OCI-LY7 (cell line): Measurements from ENCODE around the gene FBN2.

ENCODE experiments used
- EZH2phosphoT487 ChIP-seq: fragments of 200-600 bp; sonication (generic); IDR thresholded peaks from 2 replicates; pipeline ENCODE4 v1.6.1; 2018; ENCODE audit warnings: low read depth, borderline replicate concordance, mild to moderate bottlenecking, mixed run types, antibody characterized with exemption, low read length, moderate library complexity, mixed read lengths
- TF ChIP-seq, protein P1 (sequence below): fragments of 200-600 bp; sonication (generic); conservative IDR thresholded peaks from 2 replicates; pipeline ENCODE4 v1.5.1; 2014; ENCODE audit warnings: mild to moderate bottlenecking, antibody characterized with exemption, low read length, moderate library complexity, mixed read lengths

DNA sequence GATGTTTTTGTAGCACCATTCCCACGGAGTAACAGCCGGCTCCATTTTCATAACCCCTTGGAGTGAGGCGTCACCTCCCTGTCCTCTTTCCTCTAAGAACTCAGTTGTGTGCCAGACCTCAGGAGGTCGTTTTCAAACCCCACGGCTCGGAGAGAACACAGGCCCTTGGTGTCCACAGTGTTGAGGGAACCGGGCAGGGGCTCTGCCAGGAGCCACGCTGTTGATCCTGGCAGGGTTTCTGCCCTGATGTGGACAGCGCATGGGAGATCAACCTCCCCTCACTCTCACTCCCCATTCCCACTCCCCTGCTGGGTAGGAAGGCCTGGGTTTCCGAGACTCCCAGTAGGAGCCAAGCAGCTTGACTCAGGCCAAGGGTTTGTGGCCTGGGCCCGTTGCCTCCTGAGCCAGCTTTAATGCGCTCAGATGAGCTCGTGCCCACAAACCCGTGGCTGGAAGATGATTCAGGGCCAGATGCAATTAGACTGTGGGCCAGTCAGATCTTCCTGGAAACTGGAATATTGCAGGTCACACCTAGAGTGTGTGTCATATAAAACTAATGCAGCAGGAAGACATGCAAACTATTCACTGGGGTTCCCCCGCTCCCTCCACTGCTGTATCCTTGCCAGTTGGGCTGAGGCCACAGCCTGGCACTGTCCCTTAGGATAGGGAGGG lies 321.0 kb downstream of the FBN2 start:
- TF ChIP-seq, protein P1, sequence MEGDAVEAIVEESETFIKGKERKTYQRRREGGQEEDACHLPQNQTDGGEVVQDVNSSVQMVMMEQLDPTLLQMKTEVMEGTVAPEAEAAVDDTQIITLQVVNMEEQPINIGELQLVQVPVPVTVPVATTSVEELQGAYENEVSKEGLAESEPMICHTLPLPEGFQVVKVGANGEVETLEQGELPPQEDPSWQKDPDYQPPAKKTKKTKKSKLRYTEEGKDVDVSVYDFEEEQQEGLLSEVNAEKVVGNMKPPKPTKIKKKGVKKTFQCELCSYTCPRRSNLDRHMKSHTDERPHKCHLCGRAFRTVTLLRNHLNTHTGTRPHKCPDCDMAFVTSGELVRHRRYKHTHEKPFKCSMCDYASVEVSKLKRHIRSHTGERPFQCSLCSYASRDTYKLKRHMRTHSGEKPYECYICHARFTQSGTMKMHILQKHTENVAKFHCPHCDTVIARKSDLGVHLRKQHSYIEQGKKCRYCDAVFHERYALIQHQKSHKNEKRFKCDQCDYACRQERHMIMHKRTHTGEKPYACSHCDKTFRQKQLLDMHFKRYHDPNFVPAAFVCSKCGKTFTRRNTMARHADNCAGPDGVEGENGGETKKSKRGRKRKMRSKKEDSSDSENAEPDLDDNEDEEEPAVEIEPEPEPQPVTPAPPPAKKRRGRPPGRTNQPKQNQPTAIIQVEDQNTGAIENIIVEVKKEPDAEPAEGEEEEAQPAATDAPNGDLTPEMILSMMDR, result no peak
- no peak for TF ChIP-seq EZH2phosphoT487
